WI38 (cell line): ENCODE data around the gene BIN1.

ENCODE experiments used
- H3K4me3 ChIP-seq: 2 replicates; pipeline ENCODE4 v1.5.1; 2011; ENCODE audit warnings: low read depth, mild to moderate bottlenecking, control low read depth, low read length
- CTCF ChIP-seq: IDR thresholded peaks from 2 replicates; pipeline ENCODE4 v1.5.1; 2012; ENCODE audit warnings: low read depth, mild to moderate bottlenecking, control low read depth, low read length

Gene BIN1

GRCh38 chr2:127094509-127095366, 12.2 kb downstream of the BIN1 start:
- H3K4me3 ChIP-seq = no peak overlapping the region
- TF ChIP-seq CTCF = no peak

GRCh38 chr2:127093648-127094210, 13.2 kb downstream of the BIN1 start:
- no peak for TF ChIP-seq CTCF
- no peak overlapping the region for H3K4me3 ChIP-seq

GRCh38 chr2:127092901-127093516, 13.9 kb downstream of the BIN1 start:
- H3K4me3 ChIP-seq = no peak overlapping the region
- TF ChIP-seq CTCF = no peak

- no peak overlapping the region for H3K4me3 ChIP-seq
- TF ChIP-seq CTCF = no peak
Observed at GRCh38 chr2:127092306-127092705, 14.6 kb downstream of the BIN1 start.

GRCh38 chr2:127091886-127092285, 15.1 kb downstream of the BIN1 start:
- no peak overlapping the region for H3K4me3 ChIP-seq
- no peak for TF ChIP-seq CTCF

- H3K4me3 ChIP-seq = no peak overlapping the region
- no peak for TF ChIP-seq CTCF
Observed at GRCh38 chr2:127091148-127091547, 15.8 kb downstream of the BIN1 start.
